ENCODE measurements around the gene PRPF40A.

GRCh38 chr2:152638590-152638989 is 78.7 kb downstream of the PRPF40A start:
- TF ChIP-seq CTCF (IDR thresholded peaks at IDR 0.05) (no peak), POLR2A (IDR thresholded peaks at IDR 0.05) (no peak)

Measured in stomach (tissue), 4 donors.